ENCODE measurements around the gene TBX10. TPM values are rescaled to one million over a fixed set of nuclear protein-coding genes. Genes with fewer than 3 reads are reported as not detected.

TBX10 gene
- total RNA-seq, 1 experiment from 2014 or later, result not detected

GRCh38 chr11:67673358-67673757, 33.8 kb upstream of the TBX10 start:
- intact Hi-C loops (cut with micrococcal nuclease; ENCODE audit: unreplicated experiment), result no loop called here
- Mint-ChIP-seq H3K27ac (ENCODE audit: unreplicated experiment) (no peak overlapping the region), H3K27me3 (ENCODE audit: unreplicated experiment) (no peaks in the 10 kb centered on the region), H3K4me3 (ENCODE audit: low read depth, unreplicated experiment) (no peak overlapping the region), H3K4me1 (ENCODE audit: low read depth, unreplicated experiment) (peaks cover 21% of the 10 kb centered on the region), H3K9me3 (ENCODE audit: low read depth, unreplicated experiment) (no peaks in the 10 kb centered on the region), H3K36me3 (ENCODE audit: insufficient read depth, unreplicated experiment) (peaks cover 13% of the 10 kb centered on the region)
- TF ChIP-seq CTCF (IDR thresholded peaks at IDR 0.05; ENCODE audit: unreplicated experiment), result no peak
- DNase-seq, result no peak
- no TSS peak for BruUV-seq (replicated peaks)
- CTCF ChIA-PET, result interaction anchor here (0.9 kb wide), 1 partner anchor 9 kb away, joined by 3 read pairs; no protein-coding TSS in a partner anchor

DNA sequence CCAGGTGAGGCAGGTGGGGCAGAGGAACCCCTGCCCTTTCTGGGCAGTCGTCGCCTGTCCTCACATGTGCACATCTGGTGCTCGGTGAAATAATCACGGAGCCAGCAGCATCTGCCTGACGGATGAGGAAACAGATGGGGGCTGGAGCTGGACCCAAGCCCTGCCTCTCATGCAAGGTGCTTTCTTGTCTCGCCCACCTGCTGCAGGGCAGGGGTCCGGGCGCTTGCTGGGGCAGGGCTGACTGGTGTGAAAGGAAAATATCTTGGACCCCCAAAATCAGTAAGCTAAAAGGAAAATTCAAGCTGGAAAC, 31.6 kb upstream of the TBX10 start:
- CTCF ChIA-PET, result no interaction called here
- peaks cover 13% of the 10 kb centered on the region for H3K36me3 Mint-ChIP-seq (ENCODE audit: insufficient read depth, unreplicated experiment)
- H3K9me3 Mint-ChIP-seq (ENCODE audit: low read depth, unreplicated experiment), result no peaks in the 10 kb centered on the region
- no peak overlapping the region for H3K27ac Mint-ChIP-seq (ENCODE audit: unreplicated experiment)
- intact Hi-C loops (cut with micrococcal nuclease; ENCODE audit: unreplicated experiment), result no loop called here
- no peak for DNase-seq
- no peak overlapping the region for H3K4me3 Mint-ChIP-seq (ENCODE audit: low read depth, unreplicated experiment)
- no peaks in the 10 kb centered on the region for H3K27me3 Mint-ChIP-seq (ENCODE audit: unreplicated experiment)
- BruUV-seq (replicated peaks), result no TSS peak
- H3K4me1 Mint-ChIP-seq (ENCODE audit: low read depth, unreplicated experiment), result peaks cover 21% of the 10 kb centered on the region
- TF ChIP-seq CTCF (IDR thresholded peaks at IDR 0.05; ENCODE audit: unreplicated experiment), result no peak

- Mint-ChIP-seq H3K9me3 (ENCODE audit: low read depth, unreplicated experiment) (no peaks in the 10 kb centered on the region), H3K36me3 (ENCODE audit: insufficient read depth, unreplicated experiment) (peaks cover 13% of the 10 kb centered on the region), H3K27me3 (ENCODE audit: unreplicated experiment) (no peaks in the 10 kb centered on the region), H3K4me1 (ENCODE audit: low read depth, unreplicated experiment) (peaks cover 21% of the 10 kb centered on the region), H3K27ac (ENCODE audit: unreplicated experiment) (no peak overlapping the region), H3K4me3 (ENCODE audit: low read depth, unreplicated experiment) (no peak overlapping the region)
- intact Hi-C loops (cut with micrococcal nuclease; ENCODE audit: unreplicated experiment), result no loop called here
- no peak for DNase-seq
- CTCF ChIA-PET, result no interaction called here
- BruUV-seq (replicated peaks), result no TSS peak
- no peak for TF ChIP-seq CTCF (IDR thresholded peaks at IDR 0.05; ENCODE audit: unreplicated experiment)
Measured at GRCh38 chr11:67670316-67671210, 31.0 kb upstream of the TBX10 start.

GRCh38 chr11:67668192-67668551, 28.6 kb upstream of the TBX10 start:
- CTCF ChIA-PET, result interaction anchor here (0.7 kb wide), 1 partner anchor 23 kb away, joined by 4 read pairs; no protein-coding TSS in a partner anchor
- DNase-seq, result no peak
- Mint-ChIP-seq H3K4me1 (ENCODE audit: low read depth, unreplicated experiment) (no peaks in the 10 kb centered on the region), H3K27ac (ENCODE audit: unreplicated experiment) (no peak overlapping the region), H3K36me3 (ENCODE audit: insufficient read depth, unreplicated experiment) (no peaks in the 10 kb centered on the region), H3K27me3 (ENCODE audit: unreplicated experiment) (no peaks in the 10 kb centered on the region), H3K9me3 (ENCODE audit: low read depth, unreplicated experiment) (no peaks in the 10 kb centered on the region), H3K4me3 (ENCODE audit: low read depth, unreplicated experiment) (no peak overlapping the region)
- BruUV-seq (replicated peaks), result no TSS peak
- no peak for TF ChIP-seq CTCF (IDR thresholded peaks at IDR 0.05; ENCODE audit: unreplicated experiment)
- intact Hi-C loops (cut with micrococcal nuclease; ENCODE audit: unreplicated experiment), result no loop called here
